Keratinocyte (primary cell): Measurements from ENCODE around the gene CINP. TPM values are rescaled to one million over a fixed set of nuclear protein-coding genes. Genes with fewer than 3 reads are reported as not detected.

Source experiments
- DNase-seq: peaks from one replicate; pipeline ENCODE4 v3.0.0-alpha.2; 2011; ENCODE audit warnings: low read depth, missing footprints, low spot score
- FAIRE-seq: peaks from 2 replicates; lab custom pipeline; 2011; peaks lifted over from hg19 to GRCh38; lab: Jason Lieb, UNC
- H2AFZ ChIP-seq: 2 replicates; pipeline ENCODE4 v1.6.0; 2012; ENCODE audit warnings: low read length, control low read depth, inconsistent platforms; ENCODE audit not compliant: control insufficient read depth
- H3K27ac ChIP-seq: 2 replicates; pipeline ENCODE4 v1.5.1; 2011; ENCODE audit warnings: low read length; ENCODE audit not compliant: control insufficient read depth, insufficient read depth
- H3K27me3 ChIP-seq: 3 replicates; pipeline ENCODE4 v1.6.0; 2011; ENCODE audit warnings: low read length; ENCODE audit not compliant: control insufficient read depth, insufficient read depth; ENCODE audit errors: extremely low read depth
- H3K36me3 ChIP-seq, 2 experiments: 2 replicates in 1 of 2; 3 replicates in 1 of 2; pipeline ENCODE4 v1.5.1; 2011; ENCODE audit warnings: low read length in 2 of 2, mild to moderate bottlenecking in 1 of 2; ENCODE audit not compliant: control insufficient read depth in 2 of 2, insufficient read depth in 2 of 2; ENCODE audit errors: extremely low read depth in 1 of 2
- H3K4me1 ChIP-seq: 3 replicates; pipeline ENCODE4 v1.5.1; 2011; ENCODE audit warnings: low read length; ENCODE audit not compliant: control insufficient read depth, insufficient read depth; ENCODE audit errors: extremely low read depth
- H3K4me2 ChIP-seq: 3 replicates; pipeline ENCODE4 v1.6.0; 2011; ENCODE audit warnings: low read depth, low read length; ENCODE audit not compliant: control insufficient read depth, insufficient read depth; ENCODE audit errors: extremely low read depth
- H3K4me3 ChIP-seq, 3 experiments: fragments of 200-600 bp in 1 of 3; sonication (generic) in 1 of 3; 2 replicates in 2 of 3; 3 replicates in 1 of 3; pipeline ENCODE4 v1.5.1; 2011 to 2016; ENCODE audit warnings: low read length in 3 of 3, mild to moderate bottlenecking in 3 of 3, control low read depth in 2 of 3, inconsistent platforms in 1 of 3, low read depth in 1 of 3, mixed read lengths in 1 of 3, mixed run types in 1 of 3, moderate library complexity in 1 of 3; ENCODE audit not compliant: control insufficient read depth in 2 of 3, insufficient read depth in 2 of 3; ENCODE audit errors: extremely low read depth in 1 of 3
- H3K79me2 ChIP-seq: 2 replicates; pipeline ENCODE4 v1.6.0; 2012; ENCODE audit warnings: low read length; ENCODE audit not compliant: control insufficient read depth, insufficient read depth
- H3K9ac ChIP-seq: 3 replicates; pipeline ENCODE4 v1.6.0; 2011; ENCODE audit warnings: low read length; ENCODE audit not compliant: control insufficient read depth, insufficient read depth; ENCODE audit errors: extremely low read depth
- H3K9me1 ChIP-seq: 3 replicates; pipeline ENCODE4 v1.6.0; 2011; ENCODE audit warnings: low read length; ENCODE audit not compliant: control insufficient read depth, insufficient read depth; ENCODE audit errors: extremely low read depth
- H3K9me3 ChIP-seq: 2 replicates; pipeline ENCODE4 v1.5.1; 2012; ENCODE audit warnings: low read depth, low read length; ENCODE audit not compliant: control insufficient read depth
- H4K20me1 ChIP-seq: 3 replicates; pipeline ENCODE4 v1.6.0; 2011; ENCODE audit warnings: low read length; ENCODE audit not compliant: control insufficient read depth, insufficient read depth; ENCODE audit errors: extremely low read depth
- CTCF ChIP-seq, 3 experiments: IDR thresholded peaks in 1 of 3; conservative IDR thresholded peaks in 1 of 3; optimal IDR thresholded peaks in 1 of 3; 2 replicates in 2 of 3; 3 replicates in 1 of 3; pipeline versions ENCODE3 to v1.5.1; 2011; ENCODE audit warnings: low read length in 3 of 3, mild to moderate bottlenecking in 3 of 3, moderate library complexity in 2 of 3, control low read depth in 1 of 3, inconsistent platforms in 1 of 3; ENCODE audit not compliant: insufficient read depth in 2 of 3; ENCODE audit errors: extremely low read depth in 1 of 3
- EZH2 ChIP-seq: IDR thresholded peaks from one replicate; pipeline ENCODE4 v1.6.1; 2012; ENCODE audit warnings: inconsistent platforms, mild to moderate bottlenecking, low read length, moderate library complexity
- dilution Hi-C: fragments of 300-500 bp; cut with MboI; formaldehyde crosslinking; loops from one replicate; pipeline ENCODE4 v1.7.0; 2020; ENCODE audit warnings: low sequenced_read_pairs; ENCODE audit not compliant: extremely low pct_ligation_motif_present
- polyA plus RNA-seq, 5 experiments: library from polyadenylated mRNA; depleted of rRNA in 3 of 5; stranded (reverse) in 3 of 5; stranded (forward) in 1 of 5; unstranded in 1 of 5; fragments of >200 nt; gene quantifications; 1 replicate in 1 of 5; 2 replicates in 3 of 5; 3 replicates in 1 of 5; pipeline versions ENCODE4 v1.2.1 to v1.2.3, GENCODE V29; 2011 to 2012; ENCODE audit warnings: missing spikeins in 2 of 5, low read depth in 1 of 5, low replicate concordance in 1 of 5

CINP gene
- polyA plus RNA-seq, 1 donor (not counting 4 experiments of a cell fraction or from before 2014, with no cell fraction given), result 49.3 TPM

GRCh38 chr14:102333795-102334705 is 28.6 kb downstream of the CINP start:
- no peaks in the 10 kb centered on the region for H4K20me1 ChIP-seq
- H2AFZ ChIP-seq, result no peak overlapping the region
- no peak overlapping the region for H3K4me3 ChIP-seq
- H3K9me3 ChIP-seq, result no peaks in the 10 kb centered on the region
- H3K36me3 ChIP-seq, result peaks cover 10 to 11% of the 10 kb centered on the region in 2 experiments
- no peak for FAIRE-seq
- H3K27ac ChIP-seq, result no peak overlapping the region
- dilution Hi-C loops, result no loop called here
- no peaks in the 10 kb centered on the region for H3K27me3 ChIP-seq
- H3K9ac ChIP-seq, result no peak overlapping the region
- no peaks in the 10 kb centered on the region for H3K4me1 ChIP-seq
- no peaks in the 10 kb centered on the region for H3K9me1 ChIP-seq
- TF ChIP-seq CTCF (optimal IDR thresholded peaks at IDR 0.05 in 1 of 3, IDR thresholded peaks at IDR 0.05 in 1 of 3, conservative IDR thresholded peaks at IDR 0.05 in 1 of 3; ENCODE audit: extremely low read depth in 1 of 3, insufficient read depth in 2 of 3, low read length in 3 of 3), result no peak
- no peak for TF ChIP-seq EZH2
- no peaks in the 10 kb centered on the region for H3K79me2 ChIP-seq
- DNase-seq, result no peak
- no peak overlapping the region for H3K4me2 ChIP-seq

GRCh38 chr14:102333390-102333789 is 29.3 kb downstream of the CINP start:
- Histone ChIP-seq H3K36me3 (peaks cover 9 to 10% of the 10 kb centered on the region in 2 experiments), H3K9me1 (no peaks in the 10 kb centered on the region), H3K4me2 (no peak overlapping the region), H3K79me2 (no peaks in the 10 kb centered on the region), H3K27ac (no peak overlapping the region), H3K4me1 (no peaks in the 10 kb centered on the region), H4K20me1 (no peaks in the 10 kb centered on the region), H2AFZ (no peak overlapping the region), H3K4me3 (no peak overlapping the region), H3K27me3 (no peaks in the 10 kb centered on the region), H3K9me3 (no peaks in the 10 kb centered on the region), H3K9ac (no peak overlapping the region)
- FAIRE-seq, result no peak
- dilution Hi-C loops, result no loop called here
- TF ChIP-seq EZH2, result no peak
- TF ChIP-seq CTCF (optimal IDR thresholded peaks at IDR 0.05 in 1 of 3, IDR thresholded peaks at IDR 0.05 in 1 of 3, conservative IDR thresholded peaks at IDR 0.05 in 1 of 3; ENCODE audit: extremely low read depth in 1 of 3, insufficient read depth in 2 of 3, low read length in 3 of 3), result no peak
- no peak for DNase-seq
